GM18873 (cell line): ENCODE results near the gene MPZL2.

Experiments used
- ATAC-seq: cut with Tn5 transposase; IDR thresholded peaks from one replicate; pipeline ENCODE4 v1.9.1; 2021; ENCODE audit warnings: mild to moderate bottlenecking, moderate library complexity, moderate number of reproducible peaks; ENCODE audit not compliant: unreplicated experiment, low FRiP score

Gene MPZL2

DNA sequence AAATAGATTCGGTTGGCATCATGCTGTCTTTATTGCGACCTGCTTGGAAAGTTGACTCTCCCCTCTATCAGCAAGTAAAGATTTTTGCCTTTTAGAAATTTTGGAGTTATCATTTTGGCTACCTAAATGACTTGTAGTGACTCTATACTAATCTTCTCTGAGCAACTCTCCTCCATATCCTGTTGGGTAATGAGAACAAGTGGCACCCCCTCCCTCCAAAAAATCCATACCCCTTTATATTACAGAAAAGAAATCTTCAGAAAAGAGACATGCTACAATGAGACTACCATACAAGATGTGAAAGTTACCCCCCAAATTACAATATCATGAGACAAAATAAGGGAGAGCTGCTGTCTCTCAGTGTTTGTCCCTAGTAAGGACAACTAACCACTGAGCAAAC is 40.5 kb downstream of the MPZL2 start:
- ATAC-seq, result no peak

DNA sequence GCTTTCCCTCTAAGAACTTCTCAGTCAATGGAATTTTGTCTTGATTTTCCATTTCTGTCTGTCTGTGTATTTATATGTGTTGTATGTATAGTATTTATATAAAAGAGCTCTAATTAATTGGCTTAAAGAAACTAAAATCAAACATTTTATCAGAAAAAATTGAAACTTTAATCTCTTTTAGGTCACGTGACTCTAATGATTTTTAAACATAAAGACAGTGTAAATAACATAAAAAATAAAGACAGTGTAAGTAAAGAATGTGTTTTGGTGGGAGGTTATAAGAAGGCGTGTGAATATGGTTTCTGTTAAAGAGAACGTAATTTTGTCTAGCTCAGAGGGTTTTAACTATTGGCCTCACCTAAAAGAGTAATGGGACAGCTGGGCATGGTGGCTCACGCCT is 41.7 kb downstream of the MPZL2 start:
- no peak for ATAC-seq

DNA sequence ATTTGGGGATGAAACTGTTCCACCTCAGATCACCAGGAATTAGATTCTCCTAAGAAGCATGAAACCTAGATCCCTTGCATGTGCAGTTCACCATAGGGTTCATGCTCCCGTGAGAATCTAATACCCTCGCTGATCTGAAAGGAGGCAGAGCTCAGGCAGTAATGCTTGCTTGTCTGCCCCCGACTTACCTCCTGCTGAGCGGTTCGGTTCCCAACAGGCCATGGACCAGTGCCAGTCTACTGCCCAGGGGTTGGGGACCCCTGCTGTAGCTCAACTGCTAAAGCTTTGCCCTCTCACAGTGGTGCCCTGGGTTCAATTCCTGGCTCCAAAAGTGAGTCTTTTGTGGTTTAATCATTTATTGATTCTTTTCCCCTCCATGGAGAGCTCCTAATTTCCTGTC is 42.7 kb downstream of the MPZL2 start:
- ATAC-seq, result no peak

DNA sequence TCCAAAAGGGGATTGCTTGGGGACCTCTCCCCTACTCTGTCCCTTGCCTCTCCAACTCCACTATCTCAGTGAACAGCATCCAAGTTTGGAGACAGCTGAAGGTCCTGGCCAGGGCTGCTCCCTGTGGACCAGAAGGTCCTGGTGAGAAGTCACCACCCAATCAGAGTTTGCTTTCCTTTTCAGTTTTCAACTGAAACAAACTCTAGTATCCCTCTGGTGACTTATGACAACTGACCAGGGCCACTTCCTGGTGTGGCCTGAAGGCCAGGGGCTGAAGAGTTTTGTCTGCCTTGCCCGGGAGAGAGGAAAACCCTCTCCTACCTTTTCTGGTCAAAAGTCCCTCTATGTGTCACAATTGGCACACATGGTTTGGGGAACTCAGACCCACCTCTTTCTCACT is 44.4 kb downstream of the MPZL2 start:
- ATAC-seq, result no peak

DNA sequence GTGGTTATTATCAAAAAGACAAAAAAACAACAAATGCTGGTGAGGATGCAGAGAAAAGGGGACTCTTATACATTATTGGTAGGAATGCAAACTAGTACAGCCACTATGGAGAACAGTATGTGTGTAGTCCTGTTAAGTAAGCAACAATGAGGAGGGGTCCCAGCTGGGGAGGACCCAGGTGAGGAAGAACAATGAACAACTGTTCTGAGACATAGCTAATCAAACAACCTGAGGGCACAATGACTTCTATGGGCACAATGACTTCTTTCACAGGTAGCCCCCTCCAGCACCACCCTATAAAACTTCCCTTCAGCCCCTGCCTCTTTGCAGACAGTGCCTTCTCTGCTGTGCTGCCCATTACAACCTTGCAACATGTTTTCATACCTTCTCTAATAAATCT is 44.9 kb downstream of the MPZL2 start:
- no peak for ATAC-seq

DNA sequence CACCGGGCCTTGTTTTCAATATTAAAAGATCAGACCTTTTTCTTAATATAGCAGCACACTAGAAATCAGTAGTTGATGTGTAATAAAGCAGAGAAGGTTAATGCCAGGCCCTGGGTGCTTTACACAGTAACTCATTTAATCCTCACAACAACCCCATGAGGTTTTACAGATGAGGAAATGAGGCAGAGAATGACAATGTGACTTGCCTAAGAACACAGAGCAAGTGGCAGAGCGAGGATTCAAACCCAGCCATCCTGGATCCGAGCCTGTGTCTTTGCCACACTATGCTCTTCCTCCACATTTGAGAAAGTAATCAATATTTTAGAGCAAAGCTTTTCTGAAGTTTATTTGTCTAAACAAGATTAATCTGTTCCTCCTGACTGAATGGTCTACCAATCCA is 46.5 kb downstream of the MPZL2 start:
- no peak for ATAC-seq

DNA sequence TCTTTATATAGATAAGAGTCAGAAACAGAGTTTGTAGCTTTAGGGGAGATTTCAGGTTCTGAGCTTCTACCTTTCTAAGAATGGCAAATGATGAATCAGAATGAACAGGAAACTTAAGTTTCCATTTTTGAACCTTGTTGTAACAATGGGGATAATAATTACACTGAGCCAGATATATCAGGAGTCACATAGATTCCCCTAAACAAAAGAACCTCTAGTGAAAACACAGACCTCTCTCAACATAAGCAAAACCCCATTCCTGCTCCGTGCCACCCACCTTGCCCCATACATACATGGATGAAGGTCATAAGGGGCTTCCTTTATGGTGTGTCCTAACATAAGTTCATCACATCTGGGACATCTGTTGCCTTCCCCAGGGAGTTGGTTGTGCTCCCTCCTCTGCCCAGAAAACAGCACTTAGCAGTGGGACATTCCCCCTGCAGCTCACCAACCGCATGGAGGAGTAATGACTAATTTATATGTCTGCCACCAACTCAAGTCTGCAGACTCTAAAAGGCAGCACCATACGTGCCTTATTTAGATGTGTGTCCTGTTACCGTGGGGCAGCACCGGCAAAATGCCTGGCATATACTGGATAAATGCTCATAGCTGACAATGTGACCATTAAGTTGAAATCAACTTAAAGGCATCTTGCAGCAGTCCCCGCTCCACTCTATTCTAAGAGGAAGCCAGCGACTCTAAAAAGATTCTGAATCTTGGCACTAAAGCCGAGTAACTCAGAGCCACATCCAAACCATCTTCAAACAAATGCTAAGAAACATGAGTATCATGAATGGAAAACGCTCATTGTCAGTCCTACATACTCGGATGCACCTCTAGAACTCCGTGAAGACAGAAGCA is 47.2 kb downstream of the MPZL2 start:
- no peak for ATAC-seq

DNA sequence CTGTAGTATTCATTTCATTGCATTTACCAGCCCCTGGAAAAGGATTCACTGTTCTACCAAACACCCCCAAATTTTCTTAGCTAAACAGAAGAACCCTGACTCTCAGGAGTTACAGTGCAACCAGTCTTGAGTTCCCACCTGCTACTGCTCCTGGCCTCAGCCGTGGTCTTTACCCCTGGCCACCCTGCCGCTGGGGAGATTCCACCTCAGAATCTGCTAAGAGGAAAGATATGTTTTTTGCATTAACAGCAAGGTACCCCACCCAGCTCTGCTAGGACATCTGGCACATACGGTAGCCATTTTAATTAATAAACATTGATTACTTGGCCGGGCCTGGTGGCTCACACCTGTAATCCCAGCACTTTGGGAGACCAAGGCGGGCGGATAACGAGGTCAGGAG is 48.3 kb downstream of the MPZL2 start:
- no peak for ATAC-seq

DNA sequence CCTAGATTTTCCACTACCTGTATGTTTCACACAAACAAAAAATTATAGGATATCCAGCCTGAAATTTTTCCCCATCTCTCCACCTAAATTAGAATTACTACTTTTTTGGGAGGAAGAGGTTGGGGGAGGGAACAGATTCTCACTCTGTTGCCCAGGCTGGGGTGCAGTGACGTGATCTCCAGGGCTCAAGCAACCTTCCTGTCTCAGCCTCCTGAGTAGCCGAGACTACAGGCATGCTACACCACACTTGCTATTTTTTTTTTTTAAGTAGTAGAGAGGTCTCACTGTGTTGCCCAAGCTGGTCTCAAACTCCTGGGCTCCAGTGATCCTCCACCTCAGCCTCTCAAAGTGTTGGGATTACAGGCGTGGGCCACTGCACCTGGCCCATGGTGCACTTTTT is 48.8 kb downstream of the MPZL2 start:
- ATAC-seq, result no peak

DNA sequence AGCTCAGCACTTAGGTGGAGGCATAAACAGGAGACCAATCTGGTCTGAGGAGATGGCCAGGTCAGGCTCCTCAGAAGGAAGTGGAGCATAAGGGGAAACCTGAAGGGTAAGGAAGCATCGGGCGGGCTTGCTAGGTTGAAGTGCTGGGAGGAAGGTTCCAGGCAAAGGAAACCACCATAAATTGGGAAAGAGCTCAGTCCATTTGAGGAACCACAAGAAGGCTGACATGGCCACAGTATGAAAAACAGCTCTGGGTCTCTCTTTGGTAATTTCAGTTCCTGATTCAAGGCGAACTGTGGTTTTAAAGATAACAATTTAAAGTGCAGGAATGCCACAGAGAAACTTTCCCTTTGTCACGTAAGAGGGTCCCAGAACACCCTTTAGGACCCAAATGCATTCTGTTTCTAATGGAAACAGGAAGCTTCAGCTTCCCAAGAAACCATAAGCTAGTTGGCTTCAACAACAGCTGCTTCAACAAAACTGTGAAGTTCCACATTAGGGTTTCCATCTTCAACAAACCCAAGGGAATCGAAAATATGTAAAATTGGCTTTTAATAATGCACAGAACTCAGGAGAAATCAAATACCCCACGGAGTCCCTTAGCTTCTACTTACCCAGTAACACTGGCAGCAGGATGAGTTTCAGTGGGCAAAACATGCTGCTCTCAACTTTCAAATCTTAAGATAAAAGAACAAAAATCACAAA is 49.7 kb downstream of the MPZL2 start:
- ATAC-seq, result no peak

DNA sequence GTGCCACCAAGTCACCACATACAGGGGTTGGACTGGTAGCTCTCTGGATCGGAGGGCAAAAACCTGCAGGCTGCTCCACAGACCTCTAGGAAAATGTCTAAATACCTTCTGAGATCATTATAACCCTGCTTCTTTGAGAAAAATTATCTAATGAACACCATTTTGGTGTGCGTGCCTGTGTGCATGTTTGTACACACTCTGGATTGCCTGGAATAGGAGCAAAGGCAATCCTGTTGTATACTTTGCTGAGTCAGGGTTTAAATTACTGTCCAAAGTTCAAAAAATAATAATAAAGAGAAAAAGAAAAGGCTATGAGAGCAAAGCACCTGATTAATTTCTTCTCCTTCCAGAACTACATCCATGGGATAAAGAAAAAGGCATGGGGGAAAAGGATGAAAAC is 50.3 kb downstream of the MPZL2 start:
- ATAC-seq, result no peak

DNA sequence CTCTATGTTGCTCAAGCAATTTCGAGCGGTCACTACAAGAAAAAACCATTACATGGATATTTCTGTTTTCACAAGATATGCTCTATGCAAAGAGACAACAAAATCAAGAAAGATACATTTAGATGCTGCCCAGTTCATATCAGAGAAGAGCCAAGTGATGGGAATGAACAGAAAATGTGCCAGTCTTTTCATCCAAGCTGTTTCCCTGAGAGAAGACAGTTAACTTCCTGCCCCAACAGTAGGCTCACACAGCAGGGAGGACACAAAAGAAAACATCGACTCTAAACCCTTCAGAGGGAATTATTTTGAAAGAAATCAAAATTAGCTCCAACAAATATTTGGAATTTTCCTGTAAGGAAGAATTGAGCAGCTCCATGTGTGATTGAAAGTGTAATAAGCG is 50.9 kb downstream of the MPZL2 start:
- ATAC-seq, result no peak

DNA sequence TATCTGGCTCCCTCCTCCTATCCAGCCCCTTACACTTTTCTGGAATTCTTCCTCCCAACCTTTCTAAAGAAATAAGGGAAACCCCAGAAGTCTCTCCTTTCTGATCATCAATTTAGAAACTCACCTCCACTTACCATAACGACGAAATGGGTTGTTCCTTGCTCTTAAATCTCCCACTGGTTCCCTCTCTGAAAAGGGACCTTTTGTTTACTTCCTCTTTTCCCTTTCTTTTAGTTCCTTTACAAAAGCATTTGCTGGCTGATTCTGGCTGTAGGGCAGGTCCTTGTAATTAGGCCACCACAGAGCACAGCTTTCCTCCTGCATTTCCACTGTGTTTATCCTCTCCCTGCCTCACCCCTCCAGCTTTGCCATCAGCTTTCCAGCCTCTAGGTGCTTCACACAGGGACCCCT is 51.3 kb downstream of the MPZL2 start:
- no peak for ATAC-seq

DNA sequence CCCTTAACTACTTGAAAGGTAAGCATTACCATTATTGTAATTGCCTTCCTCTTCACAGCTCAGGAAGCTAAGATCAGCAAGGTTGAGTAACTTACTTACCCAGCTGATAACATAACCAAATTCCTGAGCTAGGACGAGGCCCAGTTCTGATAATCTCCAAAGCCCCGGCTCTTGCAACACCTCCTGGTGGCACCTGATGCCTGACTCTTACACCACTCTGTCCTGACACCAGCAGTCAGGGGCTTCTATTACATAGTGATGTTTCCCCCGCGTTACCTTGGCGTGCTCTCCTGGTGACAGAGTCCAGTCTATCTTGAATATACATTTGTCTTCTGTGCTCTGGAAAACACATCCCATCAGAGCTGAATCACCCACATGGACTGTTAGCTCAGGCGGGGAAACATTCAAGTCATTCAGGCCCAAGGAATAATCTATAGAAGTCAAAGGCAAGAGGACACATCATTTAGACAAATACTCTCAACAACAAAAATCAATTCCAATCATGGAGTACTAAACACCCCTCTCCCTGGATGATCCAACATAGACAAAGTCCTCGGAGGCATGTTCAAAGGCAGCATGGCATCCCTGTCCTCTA is 51.9 kb downstream of the MPZL2 start:
- ATAC-seq, result no peak

DNA sequence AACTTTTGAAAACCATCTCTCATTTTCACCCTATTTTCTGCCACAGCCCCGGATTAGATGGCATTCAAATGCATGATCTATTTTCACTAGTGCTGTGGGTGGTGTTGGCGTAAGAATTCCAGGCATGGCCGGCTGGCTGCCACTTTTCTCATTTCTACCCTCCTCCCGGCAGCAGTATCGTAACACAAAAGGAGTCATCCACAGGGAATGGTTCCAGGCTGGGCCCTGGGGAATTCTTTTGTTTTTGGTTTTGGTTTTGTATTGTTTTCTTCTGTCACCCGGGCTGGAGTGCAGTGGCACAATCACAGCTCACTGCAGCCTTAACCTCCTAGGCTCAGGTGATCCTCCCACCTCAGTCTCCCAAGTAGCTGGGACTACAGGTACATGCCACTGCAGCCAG is 53.1 kb downstream of the MPZL2 start:
- ATAC-seq, result no peak

DNA sequence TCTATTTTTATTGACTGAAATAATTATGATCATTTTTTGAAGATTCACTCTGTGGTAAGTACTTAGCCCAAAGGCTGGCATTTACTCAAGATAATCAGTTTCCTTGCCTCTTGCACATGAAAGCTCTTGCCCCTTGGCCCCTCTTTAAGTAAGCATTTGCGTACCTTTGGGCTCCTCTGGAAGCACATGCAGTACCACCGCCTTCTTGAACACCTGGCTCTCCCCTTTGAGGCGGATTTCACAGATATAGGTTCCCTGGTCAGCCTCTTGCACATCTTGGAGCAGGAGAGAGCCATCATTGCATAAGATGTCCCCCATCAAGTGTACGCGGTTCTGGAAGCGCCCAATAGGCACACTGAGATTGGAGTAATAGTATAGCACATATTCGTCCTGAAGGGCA is 53.8 kb downstream of the MPZL2 start:
- ATAC-seq, result no peak

DNA sequence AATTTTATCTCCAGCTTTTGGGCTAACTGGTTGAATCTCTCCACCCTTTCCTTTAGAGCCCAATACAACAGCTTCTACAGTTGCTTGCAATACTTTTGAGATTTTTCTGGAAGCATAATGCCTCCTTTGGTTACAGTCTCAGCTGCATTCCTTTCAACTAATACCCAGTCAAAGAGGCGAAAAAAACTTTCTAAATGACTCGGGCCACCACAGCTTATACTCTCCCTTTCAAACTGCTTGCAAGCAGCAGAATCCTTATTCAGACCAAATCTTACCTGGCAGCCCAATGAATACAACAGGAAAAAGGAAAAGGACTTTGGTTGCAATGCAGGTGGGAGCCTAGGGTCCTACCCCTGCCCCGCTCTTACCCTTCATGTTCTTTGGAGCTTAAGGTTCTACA is 55.1 kb downstream of the MPZL2 start:
- no peak for ATAC-seq

DNA sequence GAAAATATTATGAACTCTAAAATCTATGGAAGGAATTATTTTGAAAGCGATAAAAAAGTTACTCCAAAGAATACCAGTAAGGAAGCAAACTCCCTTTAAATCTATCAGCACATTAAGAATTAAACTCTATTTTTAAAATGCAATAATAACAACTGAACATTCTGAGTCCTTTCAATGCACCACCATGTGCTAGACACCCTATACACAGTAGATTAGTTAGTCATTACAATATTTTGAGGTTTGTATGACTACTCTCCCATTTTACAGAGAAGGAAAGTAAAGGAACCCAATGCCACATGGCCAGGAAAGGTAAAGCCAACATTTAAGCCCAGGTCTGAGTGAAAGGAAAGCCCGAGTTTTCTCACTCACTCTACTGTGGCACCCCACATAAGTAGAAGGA is 57.0 kb downstream of the MPZL2 start:
- ATAC-seq, result no peak

DNA sequence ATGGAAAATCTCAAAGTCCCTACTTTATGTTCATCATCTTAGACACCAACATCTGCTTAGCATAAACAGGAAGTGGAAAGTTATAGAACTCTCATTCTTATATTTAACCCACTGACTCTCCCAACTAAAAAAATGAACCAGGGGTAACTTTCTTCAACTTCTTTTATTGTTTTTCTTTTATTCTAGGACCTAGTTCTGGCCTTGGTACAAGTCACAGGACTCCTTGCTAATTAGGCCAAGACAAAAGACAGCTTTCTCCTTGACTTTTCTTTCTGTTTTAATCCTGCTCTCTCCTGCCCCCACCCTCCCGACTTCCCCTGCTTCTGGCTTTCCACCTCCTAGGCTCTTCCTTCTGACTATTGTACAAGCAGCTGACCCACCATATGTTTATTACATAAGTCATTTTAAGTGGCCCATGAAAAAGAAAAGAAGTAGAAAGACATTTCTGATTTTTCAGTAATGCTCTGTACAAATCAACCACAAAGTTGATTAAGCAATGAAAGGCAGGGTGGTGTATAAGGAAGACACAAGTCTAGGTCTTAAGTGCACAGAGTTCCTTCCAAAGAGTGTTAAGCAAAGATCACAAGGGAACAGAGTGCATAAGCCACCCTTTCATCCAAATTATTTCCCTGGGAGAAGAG is 57.6 kb downstream of the MPZL2 start:
- no peak for ATAC-seq

DNA sequence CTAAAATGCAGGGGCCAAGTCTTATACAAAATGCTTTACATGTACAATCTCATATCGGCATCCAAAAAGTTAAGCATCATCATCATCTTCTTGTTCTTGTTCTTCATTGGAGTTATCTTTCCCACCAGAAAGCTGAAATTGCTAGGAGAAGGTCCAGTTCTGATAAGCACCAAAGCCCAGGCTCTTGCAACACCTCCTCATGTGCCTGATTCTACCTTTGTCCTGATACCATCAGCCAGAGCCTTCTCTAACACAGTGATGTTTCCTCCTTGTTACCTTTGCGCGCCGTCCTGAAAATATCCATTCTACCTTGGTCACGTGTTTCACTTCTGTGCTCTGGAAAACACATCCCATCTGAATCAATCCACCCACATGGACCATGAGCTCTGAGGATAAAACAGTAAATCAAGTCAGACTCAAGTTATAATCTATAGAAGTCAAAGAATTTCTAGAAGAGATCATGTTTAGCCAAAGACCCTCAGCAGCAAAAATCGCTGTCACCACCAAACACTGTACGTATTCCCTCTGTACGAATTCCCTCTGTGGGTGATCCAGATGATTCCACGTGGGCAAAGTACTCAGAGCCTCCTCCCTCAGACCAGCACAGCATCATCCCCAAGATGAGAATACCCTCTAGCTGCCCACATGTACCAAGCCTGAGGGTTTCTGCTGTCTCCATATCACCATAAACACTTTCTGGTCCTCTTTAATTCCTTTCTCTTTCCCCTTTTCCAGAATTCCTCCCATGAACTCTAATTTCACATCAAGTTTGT is 58.3 kb downstream of the MPZL2 start:
- no peak for ATAC-seq
